Measurements from ENCODE around the gene EXPH5. TPM values are rescaled to one million over a fixed set of nuclear protein-coding genes. Genes with fewer than 3 reads are reported as not detected.
"Not testable (repeated sequence)": the region's sequence is repeated elsewhere in the genome, so short reads cannot be mapped to it uniquely, and the experiment has no call there.

Gene EXPH5
- total and polyA plus RNA-seq, 2 donors (not counting 3 experiments of a cell fraction or from before 2014, with no cell fraction given), result 0.03 to 0.09 TPM

DNA sequence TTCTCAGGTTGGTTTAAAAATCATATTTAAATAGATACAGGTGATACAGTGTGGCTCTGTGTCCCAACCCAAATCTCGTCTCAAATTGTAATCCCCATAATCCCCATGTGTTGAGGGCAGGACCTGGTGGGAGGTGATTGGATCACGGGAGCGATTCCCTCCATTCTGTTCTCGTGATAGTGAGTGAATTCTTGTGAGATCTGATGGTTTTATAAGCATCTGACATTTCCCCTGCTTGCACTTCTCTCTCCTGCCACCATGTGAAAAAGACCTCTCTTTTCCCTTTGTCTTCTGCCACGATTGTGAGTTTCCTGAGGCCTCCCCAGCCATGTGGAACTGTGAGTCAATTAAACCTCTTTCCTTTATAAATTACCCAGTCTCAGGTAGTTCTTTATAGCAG is 9.2 kb upstream of the EXPH5 start:
- dilution Hi-C loops (cut with MboI; ENCODE audit: extremely low pct_ligation_motif_present, low sequenced_read_pairs); POLR2A ChIA-PET; BruUV-seq (replicated peaks); H3K27ac ChIP-seq (ENCODE audit: insufficient read depth, low read depth, low read length); intact Hi-C loops (cut with micrococcal nuclease); H3K4me1 ChIP-seq (ENCODE audit: control insufficient read depth, extremely low read depth, insufficient read depth, low read length); H4K20me1 ChIP-seq (replicated peaks; ENCODE audit: control insufficient read depth, extremely low read depth, insufficient read depth, low read length); FAIRE-seq; H3K4me3 ChIP-seq (replicated peaks in 1 of 3; ENCODE audit: insufficient read depth in 1 of 3, low read depth in 1 of 3, low read length in 3 of 3); CTCF ChIA-PET; H3K9ac ChIP-seq (replicated peaks; ENCODE audit: extremely low read depth, insufficient read depth, low read length); H3K79me2 ChIP-seq (ENCODE audit: control insufficient read depth, insufficient read depth, low read length); H3K36me3 ChIP-seq (ENCODE audit: control insufficient read depth in 2 of 2, extremely low read depth in 1 of 2, insufficient read depth in 2 of 2, low read length in 2 of 2); H2AFZ ChIP-seq (ENCODE audit: low read depth, low read length); H3K9me1 ChIP-seq (replicated peaks; ENCODE audit: control insufficient read depth, extremely low read depth, insufficient read depth, low read length); DNase-seq (ENCODE audit: low read depth, low spot score); H3K9me3 ChIP-seq (replicated peaks; ENCODE audit: control insufficient read depth, insufficient read depth, low read length); H3K4me2 ChIP-seq (ENCODE audit: insufficient read depth, low read length): not testable (repeated sequence)
- peaks cover 2 to 32% of the 10 kb centered on the region in 2 experiments for H3K27me3 ChIP-seq (ENCODE audit: control insufficient read depth in 2 of 2, insufficient read depth in 2 of 2, low read length in 2 of 2)

DNA sequence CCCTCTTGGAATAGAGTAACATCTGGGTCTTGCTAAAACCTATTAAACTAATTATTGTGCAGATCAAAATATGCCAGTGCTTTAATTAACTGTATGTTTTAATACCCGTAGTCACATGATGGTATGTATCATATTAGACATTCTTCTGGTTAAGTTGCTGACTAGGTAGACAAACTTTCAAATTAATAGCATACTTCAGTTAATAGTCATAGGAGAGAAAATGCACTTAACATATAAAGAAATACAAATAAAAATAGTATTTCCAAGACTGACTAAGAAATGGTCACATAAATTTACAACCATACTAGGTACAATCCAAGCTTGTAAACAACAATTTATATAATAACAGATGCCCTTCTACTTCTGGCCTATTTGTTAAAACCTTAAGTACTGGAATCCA is 7.6 kb upstream of the EXPH5 start:
- H3K36me3 ChIP-seq (ENCODE audit: control insufficient read depth in 2 of 2, extremely low read depth in 1 of 2, insufficient read depth in 2 of 2, low read length in 2 of 2), result no peaks in the 10 kb centered on the region
- no peak overlapping the region for H3K4me2 ChIP-seq (ENCODE audit: insufficient read depth, low read length)
- H3K79me2 ChIP-seq (ENCODE audit: control insufficient read depth, insufficient read depth, low read length), result no peaks in the 10 kb centered on the region
- ChIA-PET CTCF (no interaction called here), POLR2A (no interaction called here)
- H3K27ac ChIP-seq (ENCODE audit: insufficient read depth, low read depth, low read length), result no peak overlapping the region
- H3K27me3 ChIP-seq (ENCODE audit: control insufficient read depth in 2 of 2, insufficient read depth in 2 of 2, low read length in 2 of 2), result peaks cover 5 to 37% of the 10 kb centered on the region in 2 experiments
- no peaks in the 10 kb centered on the region for H3K9me3 ChIP-seq (replicated peaks; ENCODE audit: control insufficient read depth, insufficient read depth, low read length)
- no peaks in the 10 kb centered on the region for H3K4me1 ChIP-seq (ENCODE audit: control insufficient read depth, extremely low read depth, insufficient read depth, low read length)
- H2AFZ ChIP-seq (ENCODE audit: low read depth, low read length), result no peak overlapping the region
- no peaks in the 10 kb centered on the region for H3K9me1 ChIP-seq (replicated peaks; ENCODE audit: control insufficient read depth, extremely low read depth, insufficient read depth, low read length)
- H3K4me3 ChIP-seq (replicated peaks in 1 of 3; ENCODE audit: insufficient read depth in 1 of 3, low read depth in 1 of 3, low read length in 3 of 3), result no peak overlapping the region
- intact Hi-C loops (cut with micrococcal nuclease) (no loop called here), dilution Hi-C loops (cut with MboI; ENCODE audit: extremely low pct_ligation_motif_present, low sequenced_read_pairs) (no loop called here)
- no peak for DNase-seq (ENCODE audit: low read depth, low spot score)
- no peak for FAIRE-seq
- BruUV-seq (replicated peaks), result no TSS peak
- H3K9ac ChIP-seq (replicated peaks; ENCODE audit: extremely low read depth, insufficient read depth, low read length), result no peak overlapping the region
- H4K20me1 ChIP-seq (replicated peaks; ENCODE audit: control insufficient read depth, extremely low read depth, insufficient read depth, low read length), result no peaks in the 10 kb centered on the region
- TF ChIP-seq, protein P1, sequence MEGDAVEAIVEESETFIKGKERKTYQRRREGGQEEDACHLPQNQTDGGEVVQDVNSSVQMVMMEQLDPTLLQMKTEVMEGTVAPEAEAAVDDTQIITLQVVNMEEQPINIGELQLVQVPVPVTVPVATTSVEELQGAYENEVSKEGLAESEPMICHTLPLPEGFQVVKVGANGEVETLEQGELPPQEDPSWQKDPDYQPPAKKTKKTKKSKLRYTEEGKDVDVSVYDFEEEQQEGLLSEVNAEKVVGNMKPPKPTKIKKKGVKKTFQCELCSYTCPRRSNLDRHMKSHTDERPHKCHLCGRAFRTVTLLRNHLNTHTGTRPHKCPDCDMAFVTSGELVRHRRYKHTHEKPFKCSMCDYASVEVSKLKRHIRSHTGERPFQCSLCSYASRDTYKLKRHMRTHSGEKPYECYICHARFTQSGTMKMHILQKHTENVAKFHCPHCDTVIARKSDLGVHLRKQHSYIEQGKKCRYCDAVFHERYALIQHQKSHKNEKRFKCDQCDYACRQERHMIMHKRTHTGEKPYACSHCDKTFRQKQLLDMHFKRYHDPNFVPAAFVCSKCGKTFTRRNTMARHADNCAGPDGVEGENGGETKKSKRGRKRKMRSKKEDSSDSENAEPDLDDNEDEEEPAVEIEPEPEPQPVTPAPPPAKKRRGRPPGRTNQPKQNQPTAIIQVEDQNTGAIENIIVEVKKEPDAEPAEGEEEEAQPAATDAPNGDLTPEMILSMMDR (IDR thresholded peaks at IDR 0.05; ENCODE audit: extremely low read depth in 1 of 2, insufficient read depth in 1 of 2, low read depth in 1 of 2, low read length in 2 of 2), result no peak
- TF ChIP-seq MYC (IDR thresholded peaks at IDR 0.05; ENCODE audit: low read depth, low read length) (no peak), FOS (IDR thresholded peaks at IDR 0.05; ENCODE audit: borderline replicate concordance, insufficient read depth, low read length) (no peak), GATA2 (IDR thresholded peaks at IDR 0.05; ENCODE audit: insufficient read depth, insufficient read length, low read depth, low read length) (no peak), POLR2A (IDR thresholded peaks at IDR 0.05; ENCODE audit: low read depth, low read length) (no peak), EZH2 (IDR thresholded peaks at IDR 0.05; ENCODE audit: borderline replicate concordance, low read depth, low read length, severe bottlenecking) (no peak), JUN (IDR thresholded peaks at IDR 0.05; ENCODE audit: borderline replicate concordance, insufficient read depth, insufficient read length, low read depth) (no peak)
- TF ChIP-seq, protein P2, sequence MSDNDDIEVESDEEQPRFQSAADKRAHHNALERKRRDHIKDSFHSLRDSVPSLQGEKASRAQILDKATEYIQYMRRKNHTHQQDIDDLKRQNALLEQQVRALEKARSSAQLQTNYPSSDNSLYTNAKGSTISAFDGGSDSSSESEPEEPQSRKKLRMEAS (IDR thresholded peaks at IDR 0.05; ENCODE audit: insufficient read depth, insufficient read length), result no peak
